Glutamatergic neuron (in vitro differentiated cells): ENCODE measurements around the gene C1orf56. TPM values are rescaled to one million over a fixed set of nuclear protein-coding genes. Genes with fewer than 3 reads are reported as not detected.

ENCODE experiments used
- DNase-seq: peaks from one replicate; pipeline ENCODE4 v3.0.0; 2022
- H3K27ac Mint-ChIP-seq: one replicate; pipeline ENCODE4 v1.8.0; 2020; ENCODE audit warnings: mild to moderate bottlenecking, mixed read lengths, inconsistent platforms; ENCODE audit not compliant: unreplicated experiment
- H3K27me3 Mint-ChIP-seq: one replicate; pipeline ENCODE4 v1.8.0; 2020; ENCODE audit warnings: mild to moderate bottlenecking, moderate library complexity, mixed read lengths, inconsistent platforms; ENCODE audit not compliant: unreplicated experiment
- H3K36me3 Mint-ChIP-seq: one replicate; pipeline ENCODE4 v1.8.0; 2020; ENCODE audit warnings: mild to moderate bottlenecking, mixed read lengths, inconsistent platforms; ENCODE audit not compliant: unreplicated experiment
- H3K4me1 Mint-ChIP-seq: one replicate; pipeline ENCODE4 v1.8.0; 2020; ENCODE audit warnings: mild to moderate bottlenecking, low read depth, mixed read lengths, inconsistent platforms; ENCODE audit not compliant: unreplicated experiment
- H3K4me3 Mint-ChIP-seq: one replicate; pipeline ENCODE4 v1.8.0; 2020; ENCODE audit warnings: mild to moderate bottlenecking, mixed read lengths, inconsistent platforms; ENCODE audit not compliant: unreplicated experiment
- H3K9me3 Mint-ChIP-seq: one replicate; pipeline ENCODE4 v1.8.0; 2020; ENCODE audit warnings: mild to moderate bottlenecking, moderate library complexity, mixed read lengths, inconsistent platforms; ENCODE audit not compliant: unreplicated experiment
- CTCF ChIP-seq: fragments of 200-600 bp; sonication (generic); IDR thresholded peaks from one replicate; pipeline ENCODE4 v1.5.0; 2021; ENCODE audit not compliant: partially characterized antibody, unreplicated experiment
- total RNA-seq: library from RNA; stranded (reverse); fragmentation: NEBNext Ultra II Directional; extraction: Animal tissue kit (Norgen Biotek cat#: 25700); gene quantifications from one replicate; pipeline ENCODE4 v1.2.1, GENCODE V29; 2021; ENCODE audit not compliant: unreplicated experiment

Gene C1orf56
- total RNA-seq, 1 donor from 2014 or later = 1.8 TPM

GRCh38 chr1:151006327-151007052, 41.1 kb upstream of the C1orf56 start, which contains the start of gene MINDY1:
MINDY1 (minus strand) TSS chr1:151006902; CDS start chr1:151002617, 4,285 bp downstream.
- peaks cover 32% of the 10 kb centered on the region for H3K4me1 Mint-ChIP-seq
- no peak for TF ChIP-seq CTCF
- peaks cover 9% of the 10 kb centered on the region for H3K9me3 Mint-ChIP-seq

GRCh38 chr1:151007853-151008243, 39.7 kb upstream of the C1orf56 start:
- peaks cover 29% of the 10 kb centered on the region for H3K4me1 Mint-ChIP-seq
- no peak for TF ChIP-seq CTCF
- H3K27me3 Mint-ChIP-seq = peaks cover 10% of the 10 kb centered on the region
- H3K4me3 Mint-ChIP-seq = peak overlapping the region; percentile 99
- H3K27ac Mint-ChIP-seq = peak overlapping the region; percentile 99
- peaks cover 7% of the 10 kb centered on the region for H3K9me3 Mint-ChIP-seq
- no peak for DNase-seq
- peaks cover 1% of the 10 kb centered on the region for H3K36me3 Mint-ChIP-seq

More at GRCh38 chr1:151006327-151007052, 41.1 kb upstream of the C1orf56 start, which contains the start of gene MINDY1:
- peak within 1 kb of the TSS; percentile 99 for H3K27ac Mint-ChIP-seq
- peaks cover 10% of the 10 kb centered on the region for H3K27me3 Mint-ChIP-seq
- DNase-seq = peak; percentile 64
- H3K4me3 Mint-ChIP-seq = peak within 1 kb of the TSS; percentile 99
- peaks cover 5% of the 10 kb centered on the region for H3K36me3 Mint-ChIP-seq

- peaks cover 29% of the 10 kb centered on the region for H3K4me1 Mint-ChIP-seq
These were observed 39.0 kb upstream of the C1orf56 start, which contains the start of gene PRUNE1 for GRCh38 chr1:151008244-151009205. PRUNE1 (plus strand) TSS chr1:151008449; CDS start chr1:151008633, 184 bp downstream.

GRCh38 chr1:151009206-151009587, 38.4 kb upstream of the C1orf56 start:
- H3K36me3 Mint-ChIP-seq = no peaks in the 10 kb centered on the region
- peaks cover 7% of the 10 kb centered on the region for H3K9me3 Mint-ChIP-seq
- TF ChIP-seq CTCF = no peak
- peak overlapping the region; percentile 99 for H3K4me3 Mint-ChIP-seq
- H3K27ac Mint-ChIP-seq = no peak overlapping the region
- no peak for DNase-seq
- peaks cover 10% of the 10 kb centered on the region for H3K27me3 Mint-ChIP-seq
- H3K4me1 Mint-ChIP-seq = peaks cover 29% of the 10 kb centered on the region

More at GRCh38 chr1:151008244-151009205, 39.0 kb upstream of the C1orf56 start, which contains the start of gene PRUNE1:
- Mint-ChIP-seq H3K27ac (peak within 1 kb of the TSS; percentile 99), H3K9me3 (peaks cover 7% of the 10 kb centered on the region), H3K36me3 (no peaks in the 10 kb centered on the region), H3K4me3 (peak within 1 kb of the TSS; percentile 99), H3K27me3 (peaks cover 10% of the 10 kb centered on the region)
- peak; percentile 98 for DNase-seq
- no peak for TF ChIP-seq CTCF
